ENCODE measurements around the gene XG.
"Not testable (repeated sequence)": the region's sequence is repeated elsewhere in the genome, so short reads cannot be mapped to it uniquely, and the experiment has no call there.

Gene XG

GRCh38 chrX:2732076-2732475, 19.8 kb upstream of the XG start:
- no peak for DNase-seq (ENCODE audit: low read depth)
- H3K4me3 ChIP-seq (ENCODE audit: low read depth, low read length): no peak overlapping the region

DNA sequence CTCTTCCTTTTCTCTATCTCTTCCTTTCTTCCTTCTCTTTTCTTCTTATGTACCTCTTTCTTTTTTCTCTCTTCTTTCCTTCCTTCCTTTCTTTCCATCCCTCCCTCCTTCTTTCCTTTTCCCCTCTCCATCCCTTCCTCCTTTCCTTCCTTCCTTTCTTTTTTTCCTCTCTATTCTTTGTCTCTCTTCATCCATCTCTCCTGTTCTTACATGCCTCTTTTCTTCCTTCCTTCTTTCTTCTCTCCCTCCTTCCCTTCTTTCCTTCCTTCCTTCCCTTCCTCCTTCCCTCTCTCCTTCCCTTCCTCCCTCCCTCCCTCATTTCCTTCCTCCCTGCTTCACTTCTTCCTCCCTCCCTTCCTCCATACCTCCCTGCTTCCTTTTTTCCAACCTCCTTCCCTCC, 19.2 kb upstream of the XG start:
- H3K4me3 ChIP-seq (ENCODE audit: low read depth, low read length): no peak overlapping the region
- DNase-seq (ENCODE audit: low read depth): no peak

DNA sequence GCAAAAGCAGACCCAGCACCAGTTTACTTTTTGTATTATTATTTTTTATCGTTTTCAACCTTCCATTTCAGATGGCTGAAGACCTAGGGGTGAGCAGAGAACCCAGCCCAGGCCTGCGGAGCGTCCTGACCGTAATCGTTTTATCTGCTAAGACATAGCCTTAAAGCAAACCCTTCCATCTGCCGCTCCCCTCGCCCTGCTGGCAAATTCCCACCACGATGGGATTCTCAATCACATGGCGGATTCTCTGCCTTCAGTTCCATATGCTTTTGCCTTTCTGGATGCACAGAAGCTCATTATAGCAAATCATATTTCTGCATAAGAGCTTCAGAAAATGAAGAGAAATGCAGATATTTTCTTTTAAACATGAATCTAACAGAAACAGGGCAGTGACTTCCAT, 18.6 kb upstream of the XG start:
- H3K4me3 ChIP-seq (ENCODE audit: low read depth, low read length): no peak overlapping the region
- DNase-seq (ENCODE audit: low read depth): no peak

DNA sequence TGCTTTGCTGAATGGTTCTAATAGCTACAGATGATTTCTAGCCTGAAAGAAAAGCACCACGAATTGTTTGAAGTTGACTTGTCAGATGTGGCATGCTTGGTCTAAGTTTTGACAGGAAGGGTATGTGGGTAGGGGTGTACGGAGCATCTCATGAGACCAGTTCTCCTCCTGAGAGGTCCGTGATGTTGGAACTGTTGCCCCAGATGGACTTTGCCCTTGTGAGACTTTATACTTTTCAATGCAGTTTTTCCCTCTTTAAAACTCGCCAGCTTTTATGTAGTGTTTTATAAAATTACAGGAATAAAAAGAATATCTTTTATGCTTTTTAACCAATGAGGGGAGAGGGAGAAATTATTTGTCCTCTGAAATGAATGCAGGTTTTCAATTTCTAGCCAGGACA, 16.6 kb upstream of the XG start:
- DNase-seq (ENCODE audit: low read depth): no peak
- H3K4me3 ChIP-seq (ENCODE audit: low read depth, low read length): no peak overlapping the region

- no peak overlapping the region for H3K4me3 ChIP-seq (ENCODE audit: low read depth, low read length)
- no peak for DNase-seq (ENCODE audit: low read depth)
These were observed 11.2 kb upstream of the XG start for GRCh38 chrX:2740672-2741071.

DNA sequence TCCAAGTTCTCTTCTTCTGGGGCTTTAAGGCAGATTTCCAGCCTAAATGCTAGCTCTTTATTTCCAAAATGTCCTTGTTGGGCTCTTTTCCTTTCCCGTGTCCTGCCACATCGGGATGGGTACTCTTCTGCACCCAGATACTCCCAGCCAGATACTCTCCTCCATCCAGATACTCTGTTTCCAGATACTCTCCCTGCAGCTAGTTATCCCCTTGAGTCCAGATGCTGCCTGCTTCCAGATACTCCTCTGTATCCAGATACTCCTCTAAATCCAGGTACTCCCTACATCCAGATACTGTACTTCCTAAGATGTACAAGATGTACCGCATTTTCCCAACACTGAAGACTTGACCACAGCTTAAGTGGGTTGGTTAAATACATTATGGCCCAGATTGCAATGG, 10.5 kb upstream of the XG start:
- DNase-seq (ENCODE audit: low read depth): no peak
- H3K4me3 ChIP-seq (ENCODE audit: low read depth, low read length): no peak overlapping the region

DNA sequence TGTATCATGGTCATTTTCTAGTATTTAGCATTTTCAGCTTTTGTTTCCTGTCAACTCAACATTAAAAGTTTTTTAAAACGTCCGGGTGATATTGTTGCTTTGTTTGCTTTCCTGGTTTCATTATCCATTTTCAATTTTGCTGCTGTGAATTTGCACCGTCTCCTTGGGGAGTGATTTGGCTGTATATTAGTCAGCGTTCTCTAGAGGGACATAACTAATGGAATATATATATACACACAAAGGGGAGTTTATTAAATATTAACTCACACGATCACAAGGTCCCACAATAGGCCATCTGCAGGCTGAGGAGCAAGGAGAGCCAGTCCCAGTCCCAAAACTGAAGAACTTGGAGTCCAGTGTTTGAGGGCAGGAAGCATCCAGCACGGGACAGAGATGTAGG, 5.6 kb upstream of the XG start:
- not testable (repeated sequence) for H3K4me3 ChIP-seq (ENCODE audit: low read depth, low read length); DNase-seq (ENCODE audit: low read depth)

DNA sequence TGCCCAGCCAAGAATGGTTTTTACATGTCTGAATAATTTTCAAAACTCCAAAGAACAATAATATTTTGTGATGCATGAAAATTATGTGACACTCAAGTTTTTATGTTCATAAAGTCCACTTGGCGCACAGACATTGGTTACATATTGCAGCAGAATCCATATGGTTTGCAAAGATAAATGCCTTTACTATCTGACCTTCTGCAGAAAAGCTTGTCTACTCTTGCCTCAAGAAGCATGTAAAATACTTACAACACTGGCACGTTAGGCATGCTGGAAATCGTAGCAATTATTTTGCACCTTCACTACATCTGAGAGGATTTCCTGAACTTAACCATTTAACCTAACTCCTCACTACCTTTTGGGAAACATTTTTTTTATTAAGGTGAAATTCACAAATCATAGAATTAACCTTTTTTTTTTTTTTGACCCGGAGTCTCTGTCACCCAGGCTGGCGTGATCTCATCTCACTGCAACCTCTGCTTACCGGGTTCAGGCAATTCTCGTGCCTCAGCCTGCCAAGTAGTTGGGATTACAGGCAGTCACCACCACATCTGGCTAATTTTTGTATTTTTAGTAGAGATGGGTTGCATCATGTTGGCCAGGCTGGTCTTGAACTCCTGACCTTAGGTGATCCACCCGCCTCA, 3.5 kb upstream of the XG start:
- DNase-seq (ENCODE audit: low read depth): no peak

GRCh38 chrX:2748815-2749188, 3.0 kb upstream of the XG start:
- no peak overlapping the region for H3K4me3 ChIP-seq (ENCODE audit: low read depth, low read length)
- no peak for DNase-seq (ENCODE audit: low read depth)

More for the DNA sequence above, 3.5 kb upstream of the XG start:
- H3K4me3 ChIP-seq (ENCODE audit: low read depth, low read length): no peak overlapping the region

- H3K4me3 ChIP-seq (ENCODE audit: low read depth, low read length): no peak overlapping the region
- DNase-seq (ENCODE audit: low read depth): no peak
These were observed 549 bp upstream of the XG start for GRCh38 chrX:2751291-2751690.

GRCh38 chrX:2752441-2752840, 601 bp downstream of the XG start:
- H3K4me3 ChIP-seq (ENCODE audit: low read depth, low read length): not testable (repeated sequence)

DNA sequence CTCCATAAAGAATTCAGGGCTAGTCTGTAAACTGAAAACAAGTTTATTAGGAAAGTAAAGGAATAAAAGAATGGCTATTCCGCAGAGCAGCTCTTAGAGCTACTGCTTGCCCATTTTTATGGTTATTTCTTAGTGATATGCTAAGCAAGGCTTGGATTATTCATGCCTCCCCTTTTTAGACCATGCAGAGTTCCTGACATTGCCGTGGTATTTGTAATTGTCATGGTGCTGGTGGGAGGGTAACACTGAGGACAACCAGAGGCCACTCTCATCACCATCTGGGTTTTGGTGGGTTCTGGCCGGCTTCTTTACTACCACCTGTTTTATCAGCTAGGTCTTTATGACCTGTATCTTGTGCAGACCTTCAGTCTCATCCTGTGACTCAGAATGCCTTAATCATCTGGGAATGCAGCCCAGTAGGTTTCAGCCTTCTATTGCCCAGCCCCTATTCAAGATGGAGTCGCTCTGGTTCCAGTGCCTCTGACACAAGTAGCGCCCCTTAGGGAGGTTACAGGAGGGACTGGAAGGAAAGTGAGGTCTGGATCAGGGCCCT, 3.4 kb downstream of the XG start:
- DNase-seq (ENCODE audit: low read depth); H3K4me3 ChIP-seq (ENCODE audit: low read depth, low read length): not testable (repeated sequence)

More at GRCh38 chrX:2752441-2752840, 601 bp downstream of the XG start:
- DNase-seq (ENCODE audit: low read depth): not testable (repeated sequence)

DNA sequence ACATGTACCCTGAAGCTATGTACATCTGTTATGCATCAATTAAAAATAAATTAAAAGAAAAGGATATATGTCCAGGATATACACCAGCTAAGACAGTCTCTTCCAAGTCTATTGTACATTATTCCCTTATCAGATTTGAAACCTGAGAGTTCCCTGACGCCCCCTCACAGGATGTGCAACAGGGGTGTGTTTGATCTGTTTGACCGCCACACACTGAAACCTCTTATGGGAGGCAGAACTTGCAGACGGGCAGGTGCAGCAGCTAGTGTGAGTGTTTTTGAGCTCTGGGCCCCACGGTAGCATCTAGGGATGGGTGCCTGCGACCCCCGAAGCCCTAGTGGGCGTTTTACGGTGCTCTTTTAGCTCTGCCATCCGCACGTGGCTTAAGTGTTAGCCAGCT, 4.7 kb downstream of the XG start:
- no peak overlapping the region for H3K4me3 ChIP-seq (ENCODE audit: low read depth, low read length)
- no peak for DNase-seq (ENCODE audit: low read depth)

- DNase-seq (ENCODE audit: low read depth): no peak
- H3K4me3 ChIP-seq (ENCODE audit: low read depth, low read length): no peak overlapping the region
These were observed 9.4 kb downstream of the XG start for GRCh38 chrX:2761246-2761645.

GRCh38 chrX:2762671-2763070, 10.8 kb downstream of the XG start:
- H3K4me3 ChIP-seq (ENCODE audit: low read depth, low read length); DNase-seq (ENCODE audit: low read depth): not testable (repeated sequence)

- H3K4me3 ChIP-seq (ENCODE audit: low read depth, low read length); DNase-seq (ENCODE audit: low read depth): not testable (repeated sequence)
These were observed 13.1 kb downstream of the XG start for GRCh38 chrX:2764766-2765548.

DNA sequence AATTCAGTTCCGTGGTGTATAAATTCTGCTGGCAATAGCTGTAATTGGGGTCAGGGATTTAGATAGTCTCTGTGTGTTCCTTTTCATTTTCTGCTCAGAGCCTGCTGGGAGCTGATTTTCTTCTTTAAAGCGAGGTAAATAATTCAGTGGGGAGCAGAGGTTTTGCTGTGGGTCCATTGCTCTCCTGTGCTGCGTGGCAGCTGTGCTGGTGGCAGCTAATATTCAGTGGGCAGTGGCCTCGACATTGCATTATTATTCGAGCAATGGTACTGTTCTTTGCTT, 13.7 kb downstream of the XG start:
- DNase-seq (ENCODE audit: low read depth): no peak
- no peak overlapping the region for H3K4me3 ChIP-seq (ENCODE audit: low read depth, low read length)

DNA sequence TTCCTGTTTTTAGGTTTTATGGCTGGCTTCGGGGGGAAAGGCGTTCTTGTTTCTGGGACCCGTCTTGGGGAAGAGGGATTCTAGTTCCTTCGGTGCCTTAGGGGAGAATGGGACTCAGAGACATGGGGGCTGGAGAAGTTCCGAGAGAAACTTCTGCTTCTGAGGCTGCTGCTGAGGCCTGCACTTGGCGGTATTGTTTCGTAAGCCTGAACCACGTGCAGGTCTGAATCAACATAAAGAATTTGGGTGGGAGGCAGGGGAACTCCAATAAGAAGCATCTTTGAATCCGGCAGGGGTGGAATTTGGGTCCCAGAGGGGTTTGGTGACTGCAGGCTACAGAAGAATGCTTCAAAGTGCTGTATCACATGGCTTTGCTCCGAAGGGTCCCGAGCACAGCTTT, 15.1 kb downstream of the XG start:
- no peak overlapping the region for H3K4me3 ChIP-seq (ENCODE audit: low read depth, low read length)
- no peak for DNase-seq (ENCODE audit: low read depth)

DNA sequence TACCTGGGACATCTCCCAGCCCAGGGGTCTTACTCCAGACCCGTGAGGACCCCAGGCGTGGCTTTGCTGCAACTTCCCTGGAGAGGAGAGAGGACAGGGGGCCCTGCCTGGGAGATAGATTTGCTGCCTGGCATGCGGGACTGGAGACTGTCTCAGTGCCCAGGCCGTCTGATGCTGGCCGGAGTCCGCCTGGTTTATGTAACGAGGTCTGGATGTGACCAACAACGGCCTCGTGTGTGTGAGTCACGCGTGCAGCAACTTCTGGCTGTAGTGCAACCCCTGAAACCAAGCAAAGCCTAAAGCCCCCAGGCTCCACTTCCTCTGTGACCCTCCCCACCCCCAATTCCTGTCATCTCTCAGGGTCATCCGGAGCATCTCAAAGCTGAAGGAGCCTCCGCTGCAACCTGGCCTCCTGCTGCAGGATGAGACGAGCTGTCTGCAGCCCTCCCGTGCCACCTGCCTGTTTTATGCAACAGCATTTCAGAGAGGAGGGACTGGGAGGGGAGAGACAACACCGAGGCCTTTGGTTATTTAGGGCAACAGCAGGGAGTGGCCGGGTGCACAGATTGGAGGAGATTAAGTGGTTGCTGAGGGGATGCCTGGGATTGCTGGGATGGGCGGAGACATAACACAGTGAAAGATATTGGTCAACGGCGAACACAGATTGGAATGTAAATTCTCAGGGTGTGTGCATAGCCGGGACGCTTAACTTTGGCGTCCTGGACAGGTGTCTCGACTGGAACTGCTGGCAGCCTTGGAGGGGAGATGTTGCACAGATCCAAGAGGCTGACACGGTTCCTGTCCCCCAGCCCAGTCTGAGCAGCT, 16.0 kb downstream of the XG start:
- no peak overlapping the region for H3K4me3 ChIP-seq (ENCODE audit: low read depth, low read length)
- DNase-seq (ENCODE audit: low read depth): no peak

DNA sequence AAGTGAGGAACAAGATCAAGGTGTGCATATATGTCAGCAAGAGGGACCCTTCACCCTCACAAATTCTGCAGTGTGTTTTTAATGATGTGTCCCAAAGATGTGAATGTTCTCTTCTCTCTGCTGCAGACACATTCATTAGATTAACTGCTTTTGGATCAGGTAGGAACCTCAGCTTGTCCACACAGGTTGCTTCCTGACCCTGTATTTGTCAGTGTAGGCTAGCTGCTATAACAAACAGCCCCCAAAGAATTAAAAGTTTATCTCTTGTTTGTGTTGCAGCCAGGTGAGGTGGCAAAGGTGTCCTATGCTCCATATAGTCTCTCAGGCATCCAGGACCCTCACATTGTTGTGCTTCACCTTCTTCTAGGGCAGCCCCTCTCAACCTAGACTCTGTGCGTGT, 17.8 kb downstream of the XG start:
- no peak overlapping the region for H3K4me3 ChIP-seq (ENCODE audit: low read depth, low read length)
- DNase-seq (ENCODE audit: low read depth): no peak
